NCI-H2107 treated with DMSO at 0.1 percent for 48 hours (cell line): ENCODE data around the gene SBNO2.
"Not testable (repeated sequence)": the region's sequence is repeated elsewhere in the genome, so short reads cannot be mapped to it uniquely, and the experiment has no call there.

ENCODE experiments used
- DNase-seq: peaks from one replicate; lab custom pipeline; 2025; ENCODE audit not compliant: unreplicated experiment; lab: John Stamatoyannopoulos, UW

SBNO2 gene

GRCh38 chr19:1173845-1174809 is at the start of gene SBNO2:
SBNO2 (minus strand) TSS chr19:1174268; CDS start chr19:1154276, 19,992 bp downstream.
- peak; percentile 33 for DNase-seq

- no peak for DNase-seq
Measured at GRCh38 chr19:1223018-1223855, 49.2 kb upstream of the SBNO2 start.

- DNase-seq = no peak
Measured at GRCh38 chr19:1222394-1222793, 48.3 kb upstream of the SBNO2 start.

GRCh38 chr19:1221904-1222255 is 47.8 kb upstream of the SBNO2 start:
- no peak for DNase-seq

- DNase-seq = no peak
Measured at GRCh38 chr19:1220976-1221903, 47.2 kb upstream of the SBNO2 start.

- DNase-seq = no peak
Measured at GRCh38 chr19:1220477-1220930, 46.4 kb upstream of the SBNO2 start.

- DNase-seq = no peak
Measured at GRCh38 chr19:1219786-1220476, 45.9 kb upstream of the SBNO2 start.

GRCh38 chr19:1218751-1219567 is 44.9 kb upstream of the SBNO2 start:
- no peak for DNase-seq

GRCh38 chr19:1217366-1217765 is 43.3 kb upstream of the SBNO2 start:
- no peak for DNase-seq

GRCh38 chr19:1216756-1217155 is 42.7 kb upstream of the SBNO2 start:
- DNase-seq = no peak

- DNase-seq = no peak
Measured at GRCh38 chr19:1214862-1215731, 41.0 kb upstream of the SBNO2 start.

- DNase-seq = no peak
Measured at GRCh38 chr19:1214299-1214861, 40.3 kb upstream of the SBNO2 start.

GRCh38 chr19:1213391-1214286 is 39.6 kb upstream of the SBNO2 start:
- DNase-seq = no peak

GRCh38 chr19:1211494-1212234 is 37.6 kb upstream of the SBNO2 start:
- no peak for DNase-seq

GRCh38 chr19:1210227-1210538 is 36.1 kb upstream of the SBNO2 start:
- no peak for DNase-seq

- not testable (repeated sequence) for DNase-seq
Measured at GRCh38 chr19:1208830-1209229, 34.8 kb upstream of the SBNO2 start.
